Measurements from ENCODE around the gene PSAT1. TPM values are rescaled to one million over a fixed set of nuclear protein-coding genes. Genes with fewer than 3 reads are reported as not detected.

The PSAT1 gene
- total and polyA plus RNA-seq, 9 donors, result 0.83 to 153 (median 7.1) TPM

DNA sequence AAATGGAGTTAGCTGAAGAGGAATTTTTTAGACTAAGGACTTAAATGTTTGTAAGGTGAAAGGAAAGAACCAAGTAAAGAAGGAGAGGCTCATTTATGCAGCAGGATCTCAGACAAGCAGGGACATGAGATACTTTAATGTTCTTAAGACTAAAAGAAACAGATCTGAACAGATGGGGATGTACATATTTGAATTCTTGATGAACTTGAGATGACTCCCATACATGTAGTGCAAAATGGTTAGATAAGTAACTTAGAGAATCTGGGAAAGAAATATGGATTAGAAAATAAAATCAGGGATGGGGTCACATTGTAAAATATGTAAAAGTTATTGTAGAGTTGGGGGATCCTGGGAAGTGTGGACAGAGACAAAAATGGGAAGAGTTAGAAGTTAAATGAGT, 27.1 kb upstream of the PSAT1 start:
- DNase-seq, result no peak
- no peak overlapping the region for H3K27ac ChIP-seq
- no peaks in the 10 kb centered on the region for H3K4me1 ChIP-seq (ENCODE audit: insufficient read depth)
- no peaks in the 10 kb centered on the region for H3K27me3 ChIP-seq
- intact Hi-C loops (cut with DNase I), result loop anchor here in 2 of 4 donors (5.0 to 10.0 kb wide), 2 partner anchors 95 to 98 kb away; no protein-coding TSS in a partner anchor
- no peaks in the 10 kb centered on the region for H3K9me3 ChIP-seq
- H3K4me3 ChIP-seq, result no peak overlapping the region
- H3K36me3 ChIP-seq, result no peaks in the 10 kb centered on the region
- no peak for TF ChIP-seq POLR2A (IDR thresholded peaks at IDR 0.05)
- TF ChIP-seq, protein P1, sequence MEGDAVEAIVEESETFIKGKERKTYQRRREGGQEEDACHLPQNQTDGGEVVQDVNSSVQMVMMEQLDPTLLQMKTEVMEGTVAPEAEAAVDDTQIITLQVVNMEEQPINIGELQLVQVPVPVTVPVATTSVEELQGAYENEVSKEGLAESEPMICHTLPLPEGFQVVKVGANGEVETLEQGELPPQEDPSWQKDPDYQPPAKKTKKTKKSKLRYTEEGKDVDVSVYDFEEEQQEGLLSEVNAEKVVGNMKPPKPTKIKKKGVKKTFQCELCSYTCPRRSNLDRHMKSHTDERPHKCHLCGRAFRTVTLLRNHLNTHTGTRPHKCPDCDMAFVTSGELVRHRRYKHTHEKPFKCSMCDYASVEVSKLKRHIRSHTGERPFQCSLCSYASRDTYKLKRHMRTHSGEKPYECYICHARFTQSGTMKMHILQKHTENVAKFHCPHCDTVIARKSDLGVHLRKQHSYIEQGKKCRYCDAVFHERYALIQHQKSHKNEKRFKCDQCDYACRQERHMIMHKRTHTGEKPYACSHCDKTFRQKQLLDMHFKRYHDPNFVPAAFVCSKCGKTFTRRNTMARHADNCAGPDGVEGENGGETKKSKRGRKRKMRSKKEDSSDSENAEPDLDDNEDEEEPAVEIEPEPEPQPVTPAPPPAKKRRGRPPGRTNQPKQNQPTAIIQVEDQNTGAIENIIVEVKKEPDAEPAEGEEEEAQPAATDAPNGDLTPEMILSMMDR (IDR thresholded peaks at IDR 0.05), result no peak
- no peak for TF ChIP-seq EP300 (IDR thresholded peaks at IDR 0.05)

DNA sequence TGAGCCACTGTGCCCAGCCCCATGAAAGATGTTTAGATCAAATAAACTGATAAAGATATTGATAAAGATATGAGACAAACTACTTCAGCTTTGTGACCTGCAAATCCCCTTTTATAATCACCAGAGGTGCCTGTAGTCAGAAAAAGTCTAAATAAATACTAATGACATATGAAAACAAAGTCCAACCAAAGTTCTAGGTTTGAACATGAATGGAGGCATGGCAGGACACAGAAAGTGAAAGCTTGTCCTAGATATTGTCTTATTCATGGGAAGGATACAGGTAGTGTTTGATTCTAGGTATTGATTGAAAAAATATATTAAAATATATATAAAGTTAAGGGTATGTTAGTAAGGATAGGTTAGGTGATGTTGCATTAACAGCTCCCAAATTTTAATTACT, 24.6 kb upstream of the PSAT1 start:
- Histone ChIP-seq H3K27ac (no peak overlapping the region), H3K9me3 (no peaks in the 10 kb centered on the region), H3K27me3 (no peaks in the 10 kb centered on the region), H3K4me1 (ENCODE audit: insufficient read depth) (no peaks in the 10 kb centered on the region), H3K4me3 (no peak overlapping the region), H3K36me3 (no peaks in the 10 kb centered on the region)
- TF ChIP-seq, protein P1 (IDR thresholded peaks at IDR 0.05), result no peak
- TF ChIP-seq POLR2A (IDR thresholded peaks at IDR 0.05), result no peak
- TF ChIP-seq EP300 (IDR thresholded peaks at IDR 0.05), result no peak
- intact Hi-C loops (cut with DNase I), result no loop called here
- DNase-seq, result no peak

DNA sequence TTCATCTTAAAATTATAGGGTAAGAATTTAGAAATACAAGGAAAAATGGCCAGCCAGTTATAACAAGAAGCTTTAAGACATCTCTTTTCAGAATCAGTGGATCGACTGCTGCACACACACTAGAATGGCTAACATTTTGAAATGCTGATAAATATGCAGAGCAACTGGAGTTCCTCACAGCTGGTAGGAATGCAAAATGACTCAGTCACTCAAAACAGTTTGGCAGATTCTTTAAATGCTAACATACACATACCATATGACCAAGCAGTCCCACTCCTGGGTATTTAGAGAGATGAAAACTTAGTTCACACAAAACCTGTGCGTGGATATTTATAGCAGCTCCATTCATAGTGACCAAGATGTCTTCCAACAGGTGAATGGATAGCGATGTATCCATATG, 23.2 kb upstream of the PSAT1 start:
- intact Hi-C loops (cut with DNase I), result no loop called here
- no peaks in the 10 kb centered on the region for H3K36me3 ChIP-seq
- H3K27ac ChIP-seq, result no peak overlapping the region
- H3K9me3 ChIP-seq, result no peaks in the 10 kb centered on the region
- no peak for DNase-seq
- no peaks in the 10 kb centered on the region for H3K27me3 ChIP-seq
- H3K4me1 ChIP-seq (ENCODE audit: insufficient read depth), result no peaks in the 10 kb centered on the region
- TF ChIP-seq, protein P1 (IDR thresholded peaks at IDR 0.05), result no peak
- TF ChIP-seq POLR2A (IDR thresholded peaks at IDR 0.05) (no peak), EP300 (IDR thresholded peaks at IDR 0.05) (no peak)
- H3K4me3 ChIP-seq, result no peak overlapping the region
- WGBS, 3 donors, result 93 to 97% (median 96%) methylated on average over 3 of the region's 3 CpGs

DNA sequence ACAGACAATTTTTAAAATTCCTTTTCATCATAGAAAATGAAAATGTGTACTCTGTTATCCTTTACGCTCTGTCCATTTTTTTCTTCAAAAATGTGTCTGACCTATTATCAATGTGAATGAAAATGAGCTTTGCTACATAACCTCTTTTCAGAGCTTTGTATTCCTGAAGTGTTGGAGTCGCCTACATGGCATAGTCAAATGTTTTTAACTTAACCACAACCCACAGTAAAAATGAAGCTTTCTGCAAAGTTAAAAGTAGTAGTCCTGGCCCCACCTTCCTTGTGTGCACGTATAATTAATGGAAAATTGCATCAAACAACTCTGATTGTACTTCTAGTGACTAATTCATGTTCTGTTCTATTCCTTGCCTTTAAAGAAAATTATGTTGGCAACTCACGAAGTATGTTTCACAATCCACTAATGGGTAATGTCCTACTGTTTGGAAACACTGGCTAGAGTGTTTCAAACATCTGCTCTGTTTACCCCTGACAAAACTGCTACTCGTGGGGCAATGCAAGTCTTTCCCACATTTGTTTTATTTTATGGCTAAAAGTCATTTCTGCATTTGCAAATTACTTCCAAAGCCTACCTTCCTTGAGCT, 18.6 kb upstream of the PSAT1 start:
- intact Hi-C loops (cut with DNase I), result no loop called here
- H3K36me3 ChIP-seq, result no peaks in the 10 kb centered on the region
- H3K27me3 ChIP-seq, result no peaks in the 10 kb centered on the region
- no peak overlapping the region for H3K27ac ChIP-seq
- H3K4me1 ChIP-seq (ENCODE audit: insufficient read depth), result peaks cover 9% of the 10 kb centered on the region
- no peak overlapping the region for H3K4me3 ChIP-seq
- TF ChIP-seq POLR2A (IDR thresholded peaks at IDR 0.05) (no peak), EP300 (IDR thresholded peaks at IDR 0.05) (no peak)
- TF ChIP-seq, protein P1 (IDR thresholded peaks at IDR 0.05), result no peak
- WGBS, 3 donors, result 30 to 36% (median 30%) methylated on average over 5 of the region's 5 CpGs
- no peaks in the 10 kb centered on the region for H3K9me3 ChIP-seq
- DNase-seq, result no peak
